GM21447 (cell line): Measurements from ENCODE around the gene METTL25.
A peak's percentile ranks its signal among the peaks of the same experiment; 100 is the strongest.
"Not testable (repeated sequence)": the region's sequence is repeated elsewhere in the genome, so short reads cannot be mapped to it uniquely, and the experiment has no call there.

Source experiments
- ATAC-seq: cut with Tn5 transposase; IDR thresholded peaks from one replicate; pipeline ENCODE4 v1.9.1; 2021; ENCODE audit not compliant: unreplicated experiment

The METTL25 gene

GRCh38 chr12:82358200-82359114 is at the start of gene METTL25, which contains the start of gene CCDC59:
TSS of gene METTL25 (plus strand) at chr12:82358529. CDS start at chr12:82358566, 37 bp downstream.
TSS of gene CCDC59 (minus strand) at chr12:82358387. CDS start at chr12:82358376, 11 bp downstream.
- ATAC-seq, result peak; percentile 91

- no peak for ATAC-seq
Observed at GRCh38 chr12:82314406-82314892, 43.9 kb upstream of the METTL25 start.

- ATAC-seq, result no peak
Observed at GRCh38 chr12:82319276-82319675, 39.1 kb upstream of the METTL25 start.

- ATAC-seq, result no peak
Observed at GRCh38 chr12:82325540-82326336, 32.6 kb upstream of the METTL25 start.

- no peak for ATAC-seq
Observed at GRCh38 chr12:82326905-82327503, 31.3 kb upstream of the METTL25 start.

- ATAC-seq, result no peak
Observed at GRCh38 chr12:82327861-82328260, 30.5 kb upstream of the METTL25 start.

- no peak for ATAC-seq
Observed at GRCh38 chr12:82329508-82329907, 28.8 kb upstream of the METTL25 start.

GRCh38 chr12:82350161-82350560 is 8.2 kb upstream of the METTL25 start:
- ATAC-seq, result no peak

- no peak for ATAC-seq
Observed at GRCh38 chr12:82351390-82351789, 6.9 kb upstream of the METTL25 start.

- ATAC-seq, result no peak
Observed at GRCh38 chr12:82357340-82357739, 989 bp upstream of the METTL25 start.

GRCh38 chr12:82357845-82358199 is 507 bp upstream of the METTL25 start:
- ATAC-seq, result no peak

GRCh38 chr12:82359115-82359478 is 768 bp downstream of the METTL25 start:
- ATAC-seq, result peak; percentile 30

- not testable (repeated sequence) for ATAC-seq
Observed at GRCh38 chr12:82360834-82361233, 2.5 kb downstream of the METTL25 start.

- ATAC-seq, result no peak
Observed at GRCh38 chr12:82361461-82361915, 3.2 kb downstream of the METTL25 start.

GRCh38 chr12:82363990-82364389 is 5.7 kb downstream of the METTL25 start:
- no peak for ATAC-seq

GRCh38 chr12:82366197-82366596 is 7.9 kb downstream of the METTL25 start:
- no peak for ATAC-seq

GRCh38 chr12:82375201-82375600 is 16.9 kb downstream of the METTL25 start:
- ATAC-seq, result no peak

- ATAC-seq, result no peak
Observed at GRCh38 chr12:82378997-82379396, 20.7 kb downstream of the METTL25 start.

GRCh38 chr12:82383930-82384552 is 25.7 kb downstream of the METTL25 start:
- peak; percentile 68 for ATAC-seq

- no peak for ATAC-seq
Observed at GRCh38 chr12:82398879-82399278, 40.5 kb downstream of the METTL25 start.

- no peak for ATAC-seq
Observed at GRCh38 chr12:82400819-82401218, 42.5 kb downstream of the METTL25 start.
